HepG2 (cell line): ENCODE data around the gene SLC6A8. TPM values are rescaled to one million over a fixed set of nuclear protein-coding genes. Genes with fewer than 3 reads are reported as not detected.

Source experiments
- CCAR2 ChIP-seq: fragments of 200-400 bp; formaldehyde crosslinking; optimal IDR thresholded peaks from 2 replicates; pipeline ENCODE3; 2018; ENCODE audit warnings: low read depth, mild to moderate bottlenecking, low read length, moderate library complexity
- GATA4 ChIP-seq: sonication (generic); IDR thresholded peaks from 2 replicates; pipeline ENCODE4 v1.6.1; 2016; ENCODE audit warnings: antibody characterized with exemption, low read depth, borderline replicate concordance
- NR3C1 ChIP-seq: sonication (generic); formaldehyde crosslinking; IDR thresholded peaks from 2 replicates; pipeline ENCODE4 v1.4.0; 2020; ENCODE audit warnings: missing genetic modification reagents
- POLR2AphosphoS5 ChIP-seq: IDR thresholded peaks from 2 replicates; pipeline ENCODE4 v1.6.1; 2012; ENCODE audit warnings: low read depth, low read length
- POLR2G ChIP-seq: fragments of 200-400 bp; formaldehyde crosslinking; IDR thresholded peaks from 2 replicates; pipeline ENCODE4 v1.6.1; 2018; ENCODE audit warnings: mild to moderate bottlenecking, low read depth, low read length, moderate library complexity
- RARG ChIP-seq: sonication (generic); formaldehyde crosslinking; IDR thresholded peaks from 2 replicates; pipeline ENCODE4 v1.4.0; 2020; ENCODE audit warnings: low read depth, mild to moderate bottlenecking, missing genetic modification reagents
- RFX1 ChIP-seq: fragments of 450-650 bp; IDR thresholded peaks from 2 replicates; pipeline ENCODE4 v1.6.1; 2017
- RXRA ChIP-seq: sonication (generic); formaldehyde crosslinking; IDR thresholded peaks from 2 replicates; pipeline ENCODE4 v1.5.1; 2020; ENCODE audit warnings: missing genetic modification reagents
- RXRB ChIP-seq: IDR thresholded peaks from 2 replicates; pipeline ENCODE4 v1.6.1; 2016; ENCODE audit warnings: borderline replicate concordance, missing genetic modification reagents, missing compliant biosample characterization
- TRIM24 ChIP-seq: sonication (generic); formaldehyde crosslinking; IDR thresholded peaks from 2 replicates; pipeline ENCODE4 v1.8.0; 2022; ENCODE audit warnings: mild to moderate bottlenecking, missing genetic modification reagents
- TSC22D2 ChIP-seq: sonication (generic); formaldehyde crosslinking; IDR thresholded peaks from 2 replicates; pipeline ENCODE4 v1.5.1; 2020; ENCODE audit warnings: missing genetic modification reagents, mild to moderate bottlenecking, borderline replicate concordance
- U2AF2 ChIP-seq: fragments of 200-400 bp; formaldehyde crosslinking; IDR thresholded peaks from 2 replicates; pipeline ENCODE4 v1.6.1; 2017; ENCODE audit warnings: low read depth, mild to moderate bottlenecking, low read length
- ZNF180 ChIP-seq: sonication (generic); formaldehyde crosslinking; IDR thresholded peaks from 2 replicates; pipeline ENCODE4 v1.4.0; 2020; ENCODE audit warnings: low read depth, missing genetic modification reagents, borderline replicate concordance
- ZNF7 ChIP-seq: IDR thresholded peaks from 2 replicates; pipeline ENCODE4 v1.6.1; 2016; ENCODE audit warnings: missing biosample characterization, missing genetic modification reagents
- ZNF777 ChIP-seq: sonication (generic); formaldehyde crosslinking; IDR thresholded peaks from 2 replicates; pipeline ENCODE4 v1.4.0; 2020; ENCODE audit warnings: missing genetic modification reagents
- ZSCAN30 ChIP-seq: sonication (generic); formaldehyde crosslinking; IDR thresholded peaks from 2 replicates; pipeline ENCODE4 v1.5.0; 2020; ENCODE audit warnings: mild to moderate bottlenecking, missing genetic modification reagents
- polyA plus RNA-seq, 8 experiments: library from polyadenylated mRNA; depleted of rRNA in 3 of 8; stranded (reverse) in 7 of 8; unstranded in 1 of 8; fragments of >200 nt; fragmentation: Illumina TruSeq in 4 of 8; extraction: Trizol in 4 of 8; gene quantifications; 2 replicates each; pipeline versions ENCODE4 v1.2.1 to v1.2.3, GENCODE V29; 2011 to 2016; ENCODE audit warnings: low read depth in 4 of 8, missing spikeins in 1 of 8, mixed read lengths in 1 of 8; ENCODE audit not compliant: insufficient read depth in 1 of 8
- total RNA-seq, 5 experiments: library from RNA; depleted of rRNA; stranded (reverse); fragments of >200 nt; fragmentation: Illumina TruSeq; extraction: Trizol; gene quantifications; 2 replicates each; pipeline ENCODE4 v1.2.3, GENCODE V29; 2016; ENCODE audit warnings: low read depth in 1 of 5
- TF ChIP-seq, protein P1 (sequence below): sonication (generic); formaldehyde crosslinking; IDR thresholded peaks from 2 replicates; pipeline ENCODE4 v1.4.0; 2020; ENCODE audit warnings: missing genetic modification reagents, borderline replicate concordance
- TF ChIP-seq, protein P2 (sequence below): sonication (generic); formaldehyde crosslinking; IDR thresholded peaks from 2 replicates; pipeline ENCODE4 v1.8.1; 2022; ENCODE audit warnings: mild to moderate bottlenecking, missing genetic modification reagents
- TF ChIP-seq, protein P3 (sequence below): sonication (generic); formaldehyde crosslinking; IDR thresholded peaks from 2 replicates; pipeline ENCODE4 v1.8.0; 2022; ENCODE audit warnings: mild to moderate bottlenecking, missing genetic modification reagents
- TF ChIP-seq, protein P4 (sequence below): fragments of 450-650 bp; IDR thresholded peaks from 2 replicates; pipeline ENCODE4 v1.6.1; 2017; ENCODE audit warnings: mild to moderate bottlenecking
- TF ChIP-seq, protein P5 (sequence below): sonication (generic); formaldehyde crosslinking; IDR thresholded peaks from 2 replicates; pipeline ENCODE4 v1.4.0; 2020; ENCODE audit warnings: missing genetic modification reagents

Gene SLC6A8
- total and polyA plus RNA-seq, 2 of the 13 experiments (the other 11 are each of a cell fraction or from before 2014, with no cell fraction given), result 13.9 to 176 TPM

DNA sequence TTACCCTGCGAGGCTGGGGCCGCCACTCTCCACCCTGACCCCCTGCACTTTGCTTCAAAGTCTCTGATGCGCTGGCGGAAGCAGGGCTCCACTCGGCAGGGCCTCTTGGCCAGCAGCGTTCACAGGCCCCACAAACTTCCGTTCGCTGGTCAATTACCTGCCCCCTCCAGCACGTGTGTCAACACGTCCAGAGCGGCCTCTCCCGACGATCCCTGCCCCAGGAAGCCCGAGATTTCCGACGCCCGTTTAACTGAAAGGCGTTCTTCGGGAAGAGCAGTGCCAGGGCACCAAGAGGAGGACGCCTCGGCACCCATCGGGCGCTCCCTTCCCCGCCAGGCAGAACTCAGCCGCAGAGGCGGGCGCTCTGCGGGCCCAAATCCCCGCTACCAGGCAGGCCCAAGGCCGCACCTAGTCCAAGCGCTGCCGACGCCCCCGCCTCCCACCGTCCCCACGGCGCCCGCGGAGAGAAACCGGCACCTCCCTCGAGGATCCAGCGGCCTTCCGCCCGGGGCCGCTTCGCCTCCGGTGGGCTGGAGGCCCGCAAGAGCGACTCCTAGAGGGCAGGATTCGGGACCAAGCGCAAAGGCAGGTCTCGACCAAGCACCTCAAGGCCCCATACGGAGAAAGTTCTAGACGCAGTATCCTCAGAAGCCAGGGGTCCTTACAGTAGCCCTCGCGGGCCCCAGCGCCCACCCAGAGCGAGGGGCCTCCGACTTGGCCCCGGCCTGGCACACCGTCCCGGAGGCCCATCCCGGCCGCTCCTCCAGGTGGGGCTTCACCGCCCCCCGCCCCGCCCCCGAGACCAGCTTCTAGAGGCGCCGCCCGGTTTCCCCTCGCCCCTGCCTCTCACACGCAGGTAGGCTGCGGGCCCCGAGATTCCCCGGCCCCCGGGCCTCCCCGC is 35.9 kb downstream of the SLC6A8 start (continued):
- TF ChIP-seq, protein P1, sequence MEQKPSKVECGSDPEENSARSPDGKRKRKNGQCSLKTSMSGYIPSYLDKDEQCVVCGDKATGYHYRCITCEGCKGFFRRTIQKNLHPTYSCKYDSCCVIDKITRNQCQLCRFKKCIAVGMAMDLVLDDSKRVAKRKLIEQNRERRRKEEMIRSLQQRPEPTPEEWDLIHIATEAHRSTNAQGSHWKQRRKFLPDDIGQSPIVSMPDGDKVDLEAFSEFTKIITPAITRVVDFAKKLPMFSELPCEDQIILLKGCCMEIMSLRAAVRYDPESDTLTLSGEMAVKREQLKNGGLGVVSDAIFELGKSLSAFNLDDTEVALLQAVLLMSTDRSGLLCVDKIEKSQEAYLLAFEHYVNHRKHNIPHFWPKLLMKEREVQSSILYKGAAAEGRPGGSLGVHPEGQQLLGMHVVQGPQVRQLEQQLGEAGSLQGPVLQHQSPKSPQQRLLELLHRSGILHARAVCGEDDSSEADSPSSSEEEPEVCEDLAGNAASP (CRISPR knock-in tag), result no peak
- no peak for TF ChIP-seq CCAR2
- peak; percentile 36 for TF ChIP-seq RXRA (CRISPR knock-in tag)
- no peak for TF ChIP-seq ZNF7 (CRISPR knock-in tag)
- TF ChIP-seq ZNF777 (CRISPR knock-in tag), result no peak
- no peak for TF ChIP-seq ZNF180 (CRISPR knock-in tag)
- no peak for TF ChIP-seq TRIM24 (CRISPR knock-in tag)
- no peak for TF ChIP-seq RFX1
- TF ChIP-seq TSC22D2 (CRISPR knock-in tag), result no peak
- TF ChIP-seq POLR2AphosphoS5, result no peak
- TF ChIP-seq, protein P2, sequence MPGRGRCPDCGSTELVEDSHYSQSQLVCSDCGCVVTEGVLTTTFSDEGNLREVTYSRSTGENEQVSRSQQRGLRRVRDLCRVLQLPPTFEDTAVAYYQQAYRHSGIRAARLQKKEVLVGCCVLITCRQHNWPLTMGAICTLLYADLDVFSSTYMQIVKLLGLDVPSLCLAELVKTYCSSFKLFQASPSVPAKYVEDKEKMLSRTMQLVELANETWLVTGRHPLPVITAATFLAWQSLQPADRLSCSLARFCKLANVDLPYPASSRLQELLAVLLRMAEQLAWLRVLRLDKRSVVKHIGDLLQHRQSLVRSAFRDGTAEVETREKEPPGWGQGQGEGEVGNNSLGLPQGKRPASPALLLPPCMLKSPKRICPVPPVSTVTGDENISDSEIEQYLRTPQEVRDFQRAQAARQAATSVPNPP (CRISPR knock-in tag), result no peak
- TF ChIP-seq, protein P3, sequence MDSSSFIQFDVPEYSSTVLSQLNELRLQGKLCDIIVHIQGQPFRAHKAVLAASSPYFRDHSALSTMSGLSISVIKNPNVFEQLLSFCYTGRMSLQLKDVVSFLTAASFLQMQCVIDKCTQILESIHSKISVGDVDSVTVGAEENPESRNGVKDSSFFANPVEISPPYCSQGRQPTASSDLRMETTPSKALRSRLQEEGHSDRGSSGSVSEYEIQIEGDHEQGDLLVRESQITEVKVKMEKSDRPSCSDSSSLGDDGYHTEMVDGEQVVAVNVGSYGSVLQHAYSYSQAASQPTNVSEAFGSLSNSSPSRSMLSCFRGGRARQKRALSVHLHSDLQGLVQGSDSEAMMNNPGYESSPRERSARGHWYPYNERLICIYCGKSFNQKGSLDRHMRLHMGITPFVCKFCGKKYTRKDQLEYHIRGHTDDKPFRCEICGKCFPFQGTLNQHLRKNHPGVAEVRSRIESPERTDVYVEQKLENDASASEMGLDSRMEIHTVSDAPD (CRISPR knock-in tag), result 0 out of 2 replicates have a peak, but pooled peaks have one; percentile 27
- peak; percentile 36; the same call in 1 of the 2 replicates for TF ChIP-seq RXRB
- TF ChIP-seq U2AF2, result no peak
- TF ChIP-seq RARG, result no peak
- TF ChIP-seq GATA4, result no peak
- no peak for TF ChIP-seq NR3C1 (CRISPR knock-in tag)
- no peak for TF ChIP-seq ZSCAN30 (CRISPR knock-in tag)
- TF ChIP-seq, protein P4, sequence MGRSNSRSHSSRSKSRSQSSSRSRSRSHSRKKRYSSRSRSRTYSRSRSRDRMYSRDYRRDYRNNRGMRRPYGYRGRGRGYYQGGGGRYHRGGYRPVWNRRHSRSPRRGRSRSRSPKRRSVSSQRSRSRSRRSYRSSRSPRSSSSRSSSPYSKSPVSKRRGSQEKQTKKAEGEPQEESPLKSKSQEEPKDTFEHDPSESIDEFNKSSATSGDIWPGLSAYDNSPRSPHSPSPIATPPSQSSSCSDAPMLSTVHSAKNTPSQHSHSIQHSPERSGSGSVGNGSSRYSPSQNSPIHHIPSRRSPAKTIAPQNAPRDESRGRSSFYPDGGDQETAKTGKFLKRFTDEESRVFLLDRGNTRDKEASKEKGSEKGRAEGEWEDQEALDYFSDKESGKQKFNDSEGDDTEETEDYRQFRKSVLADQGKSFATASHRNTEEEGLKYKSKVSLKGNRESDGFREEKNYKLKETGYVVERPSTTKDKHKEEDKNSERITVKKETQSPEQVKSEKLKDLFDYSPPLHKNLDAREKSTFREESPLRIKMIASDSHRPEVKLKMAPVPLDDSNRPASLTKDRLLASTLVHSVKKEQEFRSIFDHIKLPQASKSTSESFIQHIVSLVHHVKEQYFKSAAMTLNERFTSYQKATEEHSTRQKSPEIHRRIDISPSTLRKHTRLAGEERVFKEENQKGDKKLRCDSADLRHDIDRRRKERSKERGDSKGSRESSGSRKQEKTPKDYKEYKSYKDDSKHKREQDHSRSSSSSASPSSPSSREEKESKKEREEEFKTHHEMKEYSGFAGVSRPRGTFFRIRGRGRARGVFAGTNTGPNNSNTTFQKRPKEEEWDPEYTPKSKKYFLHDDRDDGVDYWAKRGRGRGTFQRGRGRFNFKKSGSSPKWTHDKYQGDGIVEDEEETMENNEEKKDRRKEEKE, result no peak
- TF ChIP-seq POLR2G, result no peak; the same call in none of the 2 replicates
- TF ChIP-seq, protein P5, sequence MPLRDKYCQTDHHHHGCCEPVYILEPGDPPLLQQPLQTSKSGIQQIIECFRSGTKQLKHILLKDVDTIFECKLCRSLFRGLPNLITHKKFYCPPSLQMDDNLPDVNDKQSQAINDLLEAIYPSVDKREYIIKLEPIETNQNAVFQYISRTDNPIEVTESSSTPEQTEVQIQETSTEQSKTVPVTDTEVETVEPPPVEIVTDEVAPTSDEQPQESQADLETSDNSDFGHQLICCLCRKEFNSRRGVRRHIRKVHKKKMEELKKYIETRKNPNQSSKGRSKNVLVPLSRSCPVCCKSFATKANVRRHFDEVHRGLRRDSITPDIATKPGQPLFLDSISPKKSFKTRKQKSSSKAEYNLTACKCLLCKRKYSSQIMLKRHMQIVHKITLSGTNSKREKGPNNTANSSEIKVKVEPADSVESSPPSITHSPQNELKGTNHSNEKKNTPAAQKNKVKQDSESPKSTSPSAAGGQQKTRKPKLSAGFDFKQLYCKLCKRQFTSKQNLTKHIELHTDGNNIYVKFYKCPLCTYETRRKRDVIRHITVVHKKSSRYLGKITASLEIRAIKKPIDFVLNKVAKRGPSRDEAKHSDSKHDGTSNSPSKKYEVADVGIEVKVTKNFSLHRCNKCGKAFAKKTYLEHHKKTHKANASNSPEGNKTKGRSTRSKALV (CRISPR knock-in tag), result no peak
